NCI-H2227 (cell line): ENCODE data around the gene ZNF436.
"Not testable (repeated sequence)": the region's sequence is repeated elsewhere in the genome, so short reads cannot be mapped to it uniquely, and the experiment has no call there.

Experiments used
- DNase-seq: peaks from one replicate; lab custom pipeline; 2025; ENCODE audit not compliant: unreplicated experiment; lab: John Stamatoyannopoulos, UW

ZNF436 gene

DNA sequence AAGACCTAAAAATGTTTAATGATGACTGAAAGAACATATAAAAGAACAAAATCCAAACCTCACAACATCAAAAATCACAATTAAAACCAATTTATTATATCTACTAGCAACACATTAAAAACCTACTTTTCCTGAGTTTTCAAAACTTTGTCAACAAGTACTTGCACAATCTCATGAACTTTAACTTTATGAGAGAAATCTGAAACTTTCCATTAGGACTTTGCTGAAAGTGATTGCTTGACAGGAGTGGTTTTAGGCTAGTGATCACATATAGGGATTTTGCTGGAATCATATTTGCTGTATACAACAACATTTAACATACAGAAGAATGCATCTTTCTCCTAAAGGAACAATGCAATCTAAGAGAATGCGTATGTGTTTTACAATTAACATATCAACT is 38.8 kb downstream of the ZNF436 start:
- DNase-seq, result no peak

DNA sequence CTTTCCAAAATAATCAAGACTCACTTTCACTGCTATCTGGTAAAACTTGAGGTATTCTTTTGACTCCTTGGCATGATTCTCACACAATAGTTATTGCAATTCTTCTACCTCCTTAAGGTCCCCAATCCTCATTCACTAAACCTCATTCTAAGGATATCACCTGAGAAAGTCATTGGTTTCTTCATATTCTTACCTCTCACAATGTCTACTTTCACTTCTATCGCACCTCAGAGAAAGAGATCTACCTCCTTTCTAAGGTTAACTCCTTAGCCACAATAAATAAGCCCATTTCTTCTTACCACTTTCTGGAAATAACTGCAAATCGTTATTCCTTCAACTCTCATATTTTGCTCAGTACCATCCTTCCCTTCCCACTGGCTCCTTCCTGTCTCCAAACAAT is 44.2 kb downstream of the ZNF436 start:
- no peak for DNase-seq

DNA sequence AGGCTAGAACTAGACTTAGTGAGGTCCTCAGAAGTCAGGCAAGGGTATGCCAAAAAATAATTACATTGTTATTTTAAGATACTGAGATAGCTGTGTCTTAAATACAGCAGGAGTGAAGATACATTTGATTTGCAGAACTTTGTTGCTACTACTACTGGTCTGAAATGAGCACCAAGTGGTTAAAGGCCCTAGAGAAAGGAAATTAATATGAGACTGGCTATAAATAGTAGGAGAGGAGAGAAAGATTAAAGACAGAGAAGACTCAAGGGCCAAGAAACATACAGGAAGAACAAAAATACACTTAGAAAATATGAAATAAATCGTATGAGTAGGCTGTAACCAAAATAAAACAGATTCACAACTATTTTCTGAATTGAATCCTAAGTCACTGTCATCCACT is 46.9 kb downstream of the ZNF436 start:
- no peak for DNase-seq

DNA sequence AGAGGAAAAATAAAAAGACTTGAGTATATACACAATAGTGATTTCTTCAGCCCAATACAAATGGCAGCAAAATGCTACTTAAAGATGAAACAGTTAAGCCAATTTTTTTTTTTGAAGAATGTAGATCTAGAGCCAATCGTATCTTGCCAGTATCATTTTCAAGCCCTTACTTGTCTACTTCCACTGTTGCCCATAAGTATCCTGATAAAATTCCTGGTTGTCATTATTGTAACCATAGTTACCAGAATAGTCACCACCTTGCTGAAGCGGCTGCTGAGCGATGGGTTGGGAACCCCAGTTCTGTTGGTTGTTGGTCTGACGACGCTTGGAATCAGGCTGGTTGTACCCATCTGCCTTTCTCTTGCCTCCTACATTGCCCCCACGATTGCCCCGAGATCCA is 59.4 kb downstream of the ZNF436 start:
- not testable (repeated sequence) for DNase-seq
